ENCODE measurements around the gene GBP2. TPM values are rescaled to one million over a fixed set of nuclear protein-coding genes. Genes with fewer than 3 reads are reported as not detected.

Gene GBP2
- total RNA-seq, 1 donor from 2014 or later, result 45.9 TPM

DNA sequence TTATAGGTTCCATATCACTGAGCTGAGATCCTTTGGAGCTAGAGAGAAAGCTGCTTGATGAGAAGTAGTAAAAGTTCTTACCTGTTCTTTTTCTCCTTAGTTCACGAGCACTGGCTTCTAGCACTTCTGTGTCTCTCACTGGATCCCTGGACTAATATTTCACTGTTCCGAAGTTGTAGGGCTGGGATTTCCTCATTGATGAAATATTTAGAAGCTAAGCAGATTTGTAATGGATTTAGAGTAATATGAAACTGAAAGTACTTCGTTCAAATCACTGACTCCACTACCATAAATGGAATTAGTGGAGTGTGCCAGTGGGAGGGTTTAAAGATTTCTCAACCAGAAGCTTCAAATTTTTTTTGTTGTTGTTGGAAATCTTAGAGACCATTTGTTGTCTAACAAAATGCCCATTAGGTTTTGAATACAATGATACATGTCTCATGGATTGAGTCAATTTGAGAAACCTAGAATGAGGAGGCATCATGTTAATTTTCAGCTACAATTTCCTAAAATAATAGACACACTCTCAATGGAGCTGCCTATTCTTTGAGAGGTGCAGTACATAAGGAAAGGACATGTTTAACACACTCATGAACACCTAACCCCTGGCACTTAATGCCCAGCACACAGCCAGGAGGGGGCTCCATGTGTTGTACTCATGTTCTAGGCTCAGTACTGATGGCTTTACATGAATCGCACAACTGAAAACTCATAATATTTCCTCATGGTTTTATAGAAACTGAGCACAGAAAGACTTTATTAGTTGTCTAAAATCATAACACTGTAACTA lies 60.6 kb downstream of the GBP2 start, which contains the start of gene GBP1:
TSS of gene GBP1 (minus strand) at position 130 of the 790 bp plus-strand sequence. CDS start 1,974 bp downstream, outside the sequence.
- no peak for DNase-seq (ENCODE audit: low spot score)

DNA sequence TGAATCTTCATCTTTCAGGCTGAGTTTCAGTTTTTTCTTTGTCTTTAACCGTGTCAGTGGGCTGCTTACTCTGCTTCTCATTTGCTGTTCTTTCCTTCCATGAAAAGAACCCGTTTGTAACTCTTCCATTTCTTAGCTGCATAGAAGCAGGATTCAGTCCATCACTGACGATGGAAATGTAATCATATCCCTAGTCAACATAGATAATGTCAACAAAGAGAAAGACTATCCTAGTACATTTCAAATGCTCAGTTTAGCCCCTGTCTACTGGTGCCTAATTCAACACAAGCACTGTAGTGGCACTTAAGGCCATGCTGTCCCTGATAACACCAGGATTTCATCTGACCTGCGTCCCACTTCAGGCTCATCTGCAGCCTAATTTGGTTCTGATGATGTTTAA lies 61.3 kb downstream of the GBP2 start:
- DNase-seq (ENCODE audit: low spot score), result no peak

DNA sequence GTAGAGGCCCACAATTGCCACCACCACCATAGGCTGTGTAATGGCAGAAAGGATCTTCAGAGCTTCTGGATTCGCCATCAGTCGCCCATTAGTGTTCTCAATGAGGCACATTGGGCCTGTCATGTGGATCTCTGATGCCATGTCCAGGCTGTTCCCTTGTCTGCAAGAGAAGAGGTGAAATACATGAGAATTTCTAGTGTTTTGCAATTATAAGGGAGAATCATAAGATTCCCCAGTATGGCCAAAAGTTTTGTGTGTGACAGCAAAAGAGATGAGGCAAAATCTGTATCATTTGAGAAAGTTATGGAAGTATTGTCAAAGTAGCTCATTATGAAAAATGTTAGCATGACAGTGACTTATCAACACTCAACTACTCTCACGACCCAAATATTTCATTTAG lies 62.8 kb downstream of the GBP2 start:
- DNase-seq (ENCODE audit: low spot score), result no peak

DNA sequence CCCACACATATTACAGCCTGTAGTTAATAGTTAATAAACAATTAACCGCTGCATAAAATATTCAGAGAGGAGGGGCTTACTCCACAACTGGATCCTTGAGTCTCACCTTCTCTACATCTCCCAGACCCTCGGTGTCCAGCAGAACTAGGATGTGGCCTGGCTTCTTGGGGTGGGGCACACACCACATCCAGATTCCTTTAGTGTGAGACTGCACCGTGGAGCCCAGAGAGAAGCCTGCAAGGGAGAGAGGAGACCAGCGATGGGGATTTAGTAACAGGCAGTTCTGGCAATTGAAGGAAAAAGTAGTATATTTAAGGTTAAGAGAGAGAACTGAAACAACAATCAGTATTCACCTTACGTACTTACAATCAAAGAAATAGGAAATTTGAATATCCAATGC lies 65.8 kb downstream of the GBP2 start:
- no peak for DNase-seq (ENCODE audit: low spot score)

Other genes starting within 250 kb of the GBP2 start
- gene GTF2B, start 234.5 kb downstream of the GBP2 start, total RNA-seq, result 25.4 TPM
- gene KYAT3, start 133.5 kb downstream of the GBP2 start, total RNA-seq, result 28.1 TPM
- 31.3 TPM for gene RBMXL1, start 133.5 kb downstream of the GBP2 start, total RNA-seq
- gene GBP3, start 103.2 kb downstream of the GBP2 start, total RNA-seq, result 10.3 TPM
- 21.5 TPM for gene GBP1, start 60.9 kb downstream of the GBP2 start, total RNA-seq
- not detected for gene GBP7, start 49.9 kb upstream of the GBP2 start, total RNA-seq
- 9.7 TPM for gene GBP4, start 72.8 kb upstream of the GBP2 start, total RNA-seq
- gene GBP5, start 146.7 kb upstream of the GBP2 start, total RNA-seq, result 2.1 TPM
- not detected for gene GBP6, start 237.9 kb upstream of the GBP2 start, total RNA-seq